Right renal cortex interstitium (tissue), 3 donors: ENCODE measurements around the gene ZNF37A. TPM values are rescaled to one million over a fixed set of nuclear protein-coding genes. Genes with fewer than 3 reads are reported as not detected.
"Not testable (repeated sequence)": the region's sequence is repeated elsewhere in the genome, so short reads cannot be mapped to it uniquely, and the experiment has no call there.

ENCODE experiments used
- DNase-seq, 3 donors: peaks; one replicate each; pipeline ENCODE4 v3.0.0-alpha.2; 2013; ENCODE audit warnings: low read depth in 3 of 3, low spot score in 2 of 3
- polyA plus RNA-seq, 3 donors: library from polyadenylated mRNA; unstranded; fragments of 120-200 nt; gene quantifications; one replicate each; pipeline ENCODE4 v1.2.1, GENCODE V29; 2013; ENCODE audit not compliant: insufficient read length in 3 of 3

ZNF37A gene
- polyA plus RNA-seq, 3 donors, result 17.5 to 19.1 (median 17.9) TPM

DNA sequence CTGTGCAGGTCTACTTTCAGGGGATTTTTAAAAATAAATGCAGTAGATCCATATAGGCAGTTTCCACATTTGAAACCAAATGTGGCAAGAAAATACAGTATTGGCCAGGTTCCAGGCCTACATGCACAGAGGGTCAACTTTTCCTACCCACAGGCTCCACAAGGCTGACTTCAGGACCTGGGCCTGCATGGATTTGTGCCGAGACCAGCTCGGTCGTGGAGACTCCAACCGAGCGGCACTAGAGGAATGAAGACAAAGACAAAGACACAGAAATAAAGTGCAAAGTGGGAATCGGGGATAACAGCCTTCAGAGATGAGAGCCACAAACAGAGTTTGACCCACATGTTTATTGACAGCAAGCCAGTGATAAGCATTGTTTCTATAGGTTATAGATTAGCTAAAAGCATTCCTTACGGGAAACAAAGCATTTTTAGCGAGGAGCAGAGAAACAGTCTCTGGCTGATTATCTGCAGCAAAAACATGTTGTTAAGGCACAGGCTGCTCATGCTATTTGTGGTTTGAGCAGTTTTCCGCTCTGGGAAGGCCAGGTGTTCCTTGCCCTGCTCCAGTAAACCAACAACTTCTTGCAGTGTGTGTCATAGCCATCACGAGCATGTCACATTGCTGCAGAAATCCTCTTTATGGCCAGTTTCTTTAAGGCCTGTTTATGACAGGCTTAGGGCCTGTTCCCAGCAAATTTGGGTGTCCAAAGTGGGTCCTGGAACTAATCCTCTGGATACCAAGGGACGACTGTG is 52.6 kb downstream of the ZNF37A start:
- DNase-seq, result no peak

DNA sequence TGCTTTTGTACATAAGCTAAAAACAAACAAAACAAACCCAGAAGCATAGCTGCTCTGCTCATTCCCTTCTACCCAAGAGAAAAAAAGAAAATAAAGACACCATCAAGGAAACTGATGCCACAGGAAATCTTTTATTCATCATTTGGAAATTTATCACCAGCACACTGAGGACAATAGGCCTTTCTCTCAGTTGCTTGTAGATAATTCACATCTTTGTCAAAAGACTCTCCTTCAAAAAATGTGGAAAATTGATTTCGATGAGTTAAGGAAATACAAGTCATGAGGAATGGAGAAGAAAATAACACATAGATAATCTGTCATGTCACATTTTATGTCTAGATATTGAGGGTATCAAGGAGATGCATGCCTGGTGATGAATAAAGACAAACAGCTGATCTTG is 53.5 kb downstream of the ZNF37A start:
- DNase-seq, result no peak

DNA sequence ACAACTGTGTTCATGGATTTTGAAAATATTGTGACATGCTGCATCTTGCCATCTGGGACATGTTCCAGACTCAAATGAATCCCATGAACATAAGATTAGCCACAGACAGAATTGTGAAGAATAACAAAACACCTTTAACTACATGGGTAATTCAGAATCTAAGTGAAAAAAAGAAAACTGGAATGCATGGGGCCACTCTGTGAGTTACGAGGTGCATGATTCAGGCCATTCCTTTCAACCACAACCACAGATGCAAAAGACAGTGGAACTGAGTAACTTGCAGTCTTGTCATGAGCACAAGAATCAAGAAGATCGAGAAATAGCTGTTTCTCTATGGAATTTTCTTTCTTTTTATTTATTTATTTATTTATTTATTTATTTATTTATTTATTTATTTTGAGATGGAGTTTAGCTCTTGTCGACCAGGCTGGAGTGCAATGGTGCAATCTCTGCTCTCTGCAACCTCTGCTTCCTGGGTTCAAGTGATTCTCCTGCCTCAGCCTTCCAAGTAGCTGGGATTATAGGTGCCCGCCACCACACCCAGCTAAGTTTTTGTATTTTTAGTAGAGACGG is 56.8 kb downstream of the ZNF37A start:
- not testable (repeated sequence) for DNase-seq

DNA sequence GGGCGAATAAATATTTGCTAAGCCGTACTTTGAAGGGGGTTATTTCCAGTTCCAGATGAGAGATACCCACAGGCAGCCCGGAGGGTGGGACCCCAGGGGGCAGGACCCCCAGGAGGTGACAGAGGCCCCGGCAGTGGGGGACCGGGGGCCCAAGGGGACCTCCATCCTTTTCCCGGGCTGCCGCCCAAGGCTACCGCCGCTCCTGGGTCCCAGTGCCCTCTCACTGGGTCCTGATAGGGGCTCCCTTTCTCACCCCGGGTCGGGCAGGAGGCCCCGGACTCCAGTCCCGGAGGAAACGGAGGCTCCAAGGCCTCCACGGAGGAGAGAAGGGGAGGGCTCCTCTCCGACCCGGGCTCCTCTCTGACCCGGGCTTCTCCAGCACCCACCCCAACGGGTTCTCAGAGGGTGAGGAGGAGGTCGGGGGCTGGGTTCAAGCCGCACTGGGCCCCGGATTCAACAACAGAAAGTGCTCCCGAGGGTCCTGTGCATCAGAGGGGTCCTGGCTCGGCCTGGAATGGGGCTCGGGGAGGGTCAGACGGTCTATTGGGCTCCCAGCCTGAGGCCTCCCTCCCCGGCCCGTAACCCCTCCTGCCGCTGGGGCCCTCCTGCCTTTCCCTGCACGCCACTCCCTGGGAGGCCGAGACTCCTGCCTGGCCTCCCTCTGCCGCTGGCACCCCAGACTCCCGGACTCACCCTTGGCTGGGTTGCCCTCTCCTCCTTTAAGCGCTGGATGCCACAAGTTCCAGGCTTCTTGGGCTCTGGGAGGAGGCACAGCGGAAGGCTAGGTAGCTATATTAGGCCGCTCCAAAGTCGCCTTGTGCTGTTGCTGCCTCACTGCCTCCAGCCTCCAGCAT is 62.5 kb downstream of the ZNF37A start:
- DNase-seq, result no peak

DNA sequence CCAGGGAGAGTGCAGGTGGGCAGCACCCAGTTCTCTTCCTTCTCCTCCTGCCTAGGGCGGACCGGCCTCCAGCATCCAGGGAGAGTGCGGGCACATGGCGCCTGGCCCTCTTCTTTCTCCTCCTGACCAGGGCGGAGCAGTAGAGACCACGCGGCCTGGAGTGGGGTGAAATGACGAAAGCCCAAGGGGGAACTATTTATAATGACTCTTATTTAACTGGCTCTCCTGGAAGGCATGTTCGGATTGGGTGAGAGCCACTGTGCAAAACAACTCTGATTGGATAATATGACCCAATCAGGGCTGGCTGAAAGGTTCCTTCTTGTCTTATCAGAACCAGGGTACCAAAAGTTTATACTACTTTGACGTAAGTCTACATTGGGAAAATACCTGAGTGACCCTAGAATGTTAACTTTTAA is 63.1 kb downstream of the ZNF37A start:
- no peak for DNase-seq

DNA sequence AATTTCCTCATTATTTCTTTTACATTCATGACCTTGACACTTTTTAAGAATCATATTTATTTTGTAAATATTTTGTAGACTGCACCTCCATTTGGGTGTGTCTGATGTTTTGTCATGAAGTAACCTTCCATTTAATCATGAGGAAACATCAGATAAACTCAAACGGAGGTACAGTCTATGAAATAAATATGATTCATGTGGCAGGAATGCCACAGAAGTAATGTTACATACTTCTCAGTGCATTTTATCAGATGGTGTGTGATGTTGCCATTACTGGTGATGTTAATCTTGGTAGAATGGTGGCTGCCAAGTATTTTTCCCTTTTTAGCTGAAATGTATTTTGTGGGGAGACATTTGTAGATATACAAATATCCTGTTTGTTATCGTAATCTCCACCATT is 64.9 kb downstream of the ZNF37A start:
- DNase-seq, result no peak

DNA sequence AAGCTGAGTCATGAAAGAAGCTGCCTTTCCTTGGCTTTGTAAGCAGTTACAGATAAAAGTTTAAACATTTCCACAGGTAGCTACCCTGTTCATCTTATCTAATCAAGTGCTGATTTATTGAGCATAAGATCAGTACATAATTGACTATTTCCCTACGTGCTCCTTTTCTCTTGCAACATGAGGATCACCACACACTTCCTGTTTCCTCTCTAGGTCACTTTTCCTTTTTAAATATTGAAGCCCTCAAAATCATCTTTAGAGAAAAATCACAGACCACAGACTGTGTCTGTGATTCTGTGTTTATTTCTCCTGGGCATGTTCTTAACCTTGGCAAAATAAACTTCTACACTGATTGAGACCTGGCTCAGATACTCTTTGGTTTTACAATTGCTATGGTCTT is 69.5 kb downstream of the ZNF37A start:
- no peak for DNase-seq

DNA sequence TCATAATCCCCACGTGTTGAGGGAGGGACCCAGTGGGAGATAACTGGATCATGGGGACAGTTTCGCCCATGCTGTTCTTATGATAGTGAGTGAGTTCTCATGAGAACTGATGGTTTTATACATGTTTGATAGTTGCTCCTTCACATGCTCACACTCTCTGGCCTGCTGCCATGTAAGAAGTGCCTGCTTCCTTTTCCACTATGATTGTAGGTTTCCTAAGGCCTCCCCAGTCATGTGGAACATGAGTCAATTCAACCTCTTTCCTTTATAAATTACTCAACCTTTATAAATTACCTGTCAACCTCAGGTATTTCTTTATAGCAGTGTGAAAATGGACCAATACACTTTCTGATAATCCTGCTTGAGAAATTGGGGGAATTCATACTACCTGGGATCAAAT is 80.2 kb downstream of the ZNF37A start:
- no peak for DNase-seq

DNA sequence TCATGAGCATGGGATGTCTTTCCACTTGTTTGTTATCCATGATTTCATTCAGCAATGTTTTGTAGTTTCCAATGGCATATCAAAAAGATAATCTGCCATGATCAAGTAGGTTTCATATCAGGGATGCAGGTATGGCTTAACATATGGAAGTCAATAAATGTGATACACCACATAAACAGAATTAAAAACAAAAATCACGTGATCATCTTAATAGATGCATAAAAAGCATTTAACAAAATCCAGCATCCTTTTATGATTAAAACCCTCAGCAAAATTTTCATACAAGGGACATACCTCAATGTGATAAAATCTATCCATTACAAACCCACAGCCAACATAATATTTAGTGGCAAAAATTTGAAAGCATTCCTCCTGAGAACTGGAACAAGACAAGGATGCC is 90.3 kb downstream of the ZNF37A start:
- DNase-seq, result no peak

Other genes with a start within 250 kb of the ZNF37A start
- gene ZNF248, start 236.7 kb upstream of the ZNF37A start, polyA plus RNA-seq, result 10 to 100 TPM; 32.3 to 37.4 (median 33.7) TPM
- gene ZNF25, start 117.7 kb upstream of the ZNF37A start, polyA plus RNA-seq, result 10 to 100 TPM; 13.9 to 16.1 (median 14.2) TPM
- 10 to 100 TPM; 46.3 to 53.0 (median 50.1) TPM for gene ZNF33A, start 83.7 kb upstream of the ZNF37A start, polyA plus RNA-seq